Dedifferentiated amniotic fluid mesenchymal stem cell (primary cell): ENCODE data around the gene PIF1.
"Not testable (repeated sequence)": the region's sequence is repeated elsewhere in the genome, so short reads cannot be mapped to it uniquely, and the experiment has no call there.

Experiments
- DNase-seq: peaks from one replicate; pipeline ENCODE4 v3.0.0-alpha.2; 2016; ENCODE audit errors: extremely low spot score

The PIF1 gene

DNA sequence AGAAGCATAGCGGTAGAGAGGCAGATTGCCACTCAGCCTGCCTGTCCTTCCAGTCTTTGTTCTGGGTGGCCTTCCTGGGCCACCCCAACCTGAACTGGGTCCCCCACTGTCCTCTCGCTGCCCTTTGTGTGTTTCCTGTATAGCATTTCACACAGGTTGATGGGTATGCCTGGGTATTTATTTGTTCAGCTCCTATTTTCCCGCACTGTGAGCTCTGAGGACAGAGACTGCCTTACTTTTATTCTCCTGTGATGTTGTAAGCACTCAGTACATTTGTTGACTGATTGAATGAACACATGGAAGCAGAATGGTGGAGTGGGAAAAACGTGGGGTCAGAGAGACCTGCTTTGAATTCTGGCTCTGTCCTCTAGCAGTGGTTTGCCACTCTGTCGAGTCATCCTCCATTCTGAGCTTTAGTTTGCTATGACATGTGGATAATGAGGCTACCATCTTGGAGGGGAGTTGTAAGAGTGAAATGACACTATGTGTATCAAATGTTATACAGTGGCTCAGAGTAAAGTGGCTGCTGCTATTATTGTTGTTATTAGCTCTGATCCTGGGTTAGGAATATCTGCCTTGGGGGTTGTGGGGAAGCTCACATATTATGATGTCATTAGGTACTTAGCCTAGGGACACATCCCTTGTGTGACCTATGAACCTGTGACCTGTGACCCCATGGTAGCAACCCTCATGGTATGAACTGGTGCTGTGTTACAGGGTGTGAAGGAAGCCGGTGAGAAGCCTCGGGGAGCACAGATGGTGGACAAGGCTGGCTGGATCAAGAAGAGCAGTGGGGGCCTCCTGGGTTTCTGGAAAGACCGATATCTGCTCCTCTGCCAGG lies 22.6 kb upstream of the PIF1 start:
- DNase-seq = no peak

DNA sequence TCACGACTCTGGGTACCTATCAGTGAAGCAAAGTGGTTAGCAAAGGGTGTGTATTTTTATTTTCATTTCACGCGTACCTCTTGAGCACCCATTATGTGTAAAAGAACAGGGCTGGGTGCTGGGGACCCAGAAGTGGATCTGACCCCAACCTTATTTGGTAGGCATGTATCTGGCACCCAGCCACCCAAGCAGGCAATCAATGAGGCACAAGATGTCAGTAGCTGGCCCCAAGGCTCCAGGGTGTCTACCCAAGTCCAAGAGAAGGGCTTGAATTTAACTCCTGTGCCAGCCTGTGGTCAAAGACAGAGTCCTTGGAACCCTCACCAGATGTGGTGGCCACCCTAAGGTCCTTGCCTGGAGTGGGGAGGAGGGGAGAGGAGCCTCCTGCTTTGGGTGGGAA lies 22.0 kb upstream of the PIF1 start:
- DNase-seq = no peak

DNA sequence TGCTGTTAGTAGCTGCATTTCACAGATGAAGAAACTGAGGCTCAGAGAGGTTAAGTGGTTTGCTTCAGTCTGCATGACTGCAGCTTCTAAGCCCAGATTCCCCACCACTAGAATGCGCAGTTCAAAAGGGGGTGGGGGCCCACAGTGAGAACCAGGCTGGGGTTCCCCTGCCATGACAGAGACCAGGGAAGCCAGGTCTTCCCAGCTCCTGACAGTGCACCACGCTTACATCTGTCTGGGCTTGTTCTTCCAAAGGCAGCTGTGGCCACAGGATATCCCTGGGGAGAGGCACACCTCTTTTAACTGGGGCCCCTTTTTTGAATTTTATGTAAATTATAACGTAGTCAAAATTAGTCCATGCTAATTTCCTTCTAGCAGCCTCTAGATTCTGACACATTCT lies 21.6 kb upstream of the PIF1 start:
- DNase-seq = no peak

DNA sequence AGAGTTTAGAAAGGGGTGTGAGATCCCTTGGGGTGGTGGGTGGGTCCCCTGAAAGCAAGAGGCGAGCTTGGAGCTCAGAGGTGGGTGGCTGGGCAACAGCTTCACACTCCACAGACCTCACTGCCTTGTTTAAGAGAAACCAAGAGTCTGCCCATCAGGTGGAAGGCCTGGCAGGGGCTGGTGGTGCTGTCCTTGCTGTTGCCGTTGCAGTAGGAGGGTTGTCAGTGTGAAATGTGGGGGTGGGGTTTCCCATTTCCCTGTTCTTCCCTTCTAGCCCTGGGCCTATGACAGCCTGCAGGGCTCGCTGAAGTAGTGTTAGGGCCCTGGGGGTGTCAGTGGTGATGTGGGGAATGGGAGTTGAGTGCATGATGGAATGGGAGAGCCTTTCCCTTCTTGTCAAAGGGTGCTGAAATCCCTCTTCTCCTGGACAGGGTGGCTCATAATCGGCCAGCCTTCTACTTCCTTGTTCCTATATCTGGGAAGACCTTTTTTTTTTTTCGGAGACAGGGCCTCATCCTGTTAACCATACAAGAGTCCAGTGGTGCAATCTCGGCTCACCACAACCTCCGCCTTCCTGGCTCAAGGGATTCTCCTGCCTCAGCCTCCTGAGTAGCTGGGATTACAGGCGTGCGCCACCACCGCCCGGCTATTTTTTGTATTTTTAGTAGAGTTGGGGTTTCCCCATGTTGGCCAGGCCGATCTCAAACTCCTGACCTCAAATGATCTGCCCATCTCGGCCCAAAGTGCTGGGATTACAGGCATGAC lies 20.6 kb upstream of the PIF1 start:
- no peak for DNase-seq

DNA sequence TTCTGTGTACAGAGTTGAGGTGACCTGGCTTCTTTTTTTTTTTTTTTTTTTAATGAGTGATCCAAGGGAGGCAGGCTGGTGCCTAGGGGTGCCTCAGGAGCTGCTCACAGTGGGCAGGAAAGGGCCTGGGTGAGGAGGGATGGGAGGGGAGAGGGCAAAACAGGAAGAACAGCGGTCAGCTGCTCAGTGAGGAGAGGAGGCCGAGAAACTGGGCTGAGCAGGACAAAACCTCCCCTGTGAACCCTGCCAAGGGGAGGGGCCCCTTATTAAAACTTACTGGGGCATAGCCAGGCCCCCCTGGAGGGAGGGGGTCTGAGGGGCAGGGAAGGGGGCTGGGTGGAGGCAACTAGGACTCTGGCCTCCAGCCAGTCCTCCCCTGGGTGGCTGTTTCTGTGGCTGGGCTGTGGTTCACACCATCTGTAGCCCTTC lies 19.8 kb upstream of the PIF1 start:
- no peak for DNase-seq

DNA sequence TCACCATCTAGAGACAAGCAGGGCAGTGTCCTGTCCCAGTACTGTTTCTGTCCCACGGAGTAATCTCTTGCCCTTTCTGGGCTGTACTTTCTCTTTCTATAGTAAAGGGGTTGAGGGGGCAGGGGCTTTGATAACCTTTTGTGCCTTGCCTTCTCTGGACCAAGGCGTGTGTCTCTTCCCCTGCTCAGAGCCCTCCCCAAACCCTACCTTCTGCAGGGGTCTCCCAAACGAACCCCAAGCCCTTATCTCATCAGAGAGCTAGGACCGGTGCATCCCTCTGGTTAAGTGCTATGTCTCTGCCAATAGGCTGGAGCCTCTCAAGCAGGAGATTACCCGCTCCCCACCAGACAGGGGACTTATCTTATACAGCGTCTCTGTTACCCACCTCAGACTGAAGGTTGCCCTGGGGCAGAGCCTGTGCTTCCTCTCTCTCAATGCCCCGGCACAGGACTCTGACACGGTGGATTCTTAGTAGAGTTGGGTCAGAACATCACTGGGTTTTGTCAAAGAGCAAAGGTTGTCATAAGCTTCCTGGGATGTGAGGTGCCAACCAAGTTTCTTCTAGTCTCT lies 19.2 kb upstream of the PIF1 start:
- no peak for DNase-seq

DNA sequence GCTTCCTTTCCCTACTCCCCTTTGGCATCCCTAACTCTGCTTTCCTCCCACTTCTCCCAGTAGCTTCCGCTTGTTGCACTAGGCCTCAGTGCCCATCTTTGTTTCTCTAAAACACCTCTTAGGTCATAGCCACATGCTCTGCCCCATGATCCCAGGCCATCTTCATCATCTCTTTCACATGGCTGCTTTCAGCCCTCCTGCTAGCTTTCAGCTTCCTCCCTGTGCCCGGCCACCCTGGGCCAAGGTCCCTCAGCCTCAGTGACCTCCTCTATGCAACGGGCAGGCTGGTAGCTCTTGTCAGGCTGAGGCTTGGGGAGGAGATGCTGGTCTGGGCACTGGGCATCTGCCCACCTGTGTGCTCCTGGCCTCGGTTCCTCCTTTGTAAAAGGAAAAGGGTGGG lies 18.5 kb upstream of the PIF1 start:
- DNase-seq = no peak

DNA sequence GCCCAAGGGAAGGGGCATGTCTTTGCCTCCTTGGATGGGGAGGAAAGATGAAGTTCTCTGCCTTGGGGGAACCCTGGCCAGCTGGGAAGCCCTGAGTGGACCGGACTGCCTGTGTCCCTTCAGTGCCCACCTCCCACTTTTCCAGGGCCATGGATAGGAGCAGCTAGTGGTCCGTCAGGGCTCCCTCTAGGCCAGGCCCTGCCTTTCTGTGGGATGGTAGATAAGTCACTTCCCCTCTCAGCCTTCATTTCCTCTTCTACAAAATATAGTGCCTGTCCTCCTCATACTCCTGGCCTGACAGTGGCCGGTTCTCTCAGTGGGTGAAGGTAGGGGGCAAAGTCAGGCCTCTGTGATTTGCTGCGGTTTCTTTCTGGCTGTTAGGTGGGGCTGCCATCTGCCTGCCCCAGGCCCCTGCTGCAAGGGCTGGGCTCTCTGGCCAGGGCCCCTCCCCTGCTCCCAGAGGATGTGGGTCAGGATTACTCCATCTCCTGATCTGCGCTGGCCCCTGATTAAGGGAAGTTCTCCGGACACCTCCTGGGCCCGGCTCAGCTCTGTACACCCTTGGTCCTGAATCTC lies 17.6 kb upstream of the PIF1 start:
- no peak for DNase-seq

DNA sequence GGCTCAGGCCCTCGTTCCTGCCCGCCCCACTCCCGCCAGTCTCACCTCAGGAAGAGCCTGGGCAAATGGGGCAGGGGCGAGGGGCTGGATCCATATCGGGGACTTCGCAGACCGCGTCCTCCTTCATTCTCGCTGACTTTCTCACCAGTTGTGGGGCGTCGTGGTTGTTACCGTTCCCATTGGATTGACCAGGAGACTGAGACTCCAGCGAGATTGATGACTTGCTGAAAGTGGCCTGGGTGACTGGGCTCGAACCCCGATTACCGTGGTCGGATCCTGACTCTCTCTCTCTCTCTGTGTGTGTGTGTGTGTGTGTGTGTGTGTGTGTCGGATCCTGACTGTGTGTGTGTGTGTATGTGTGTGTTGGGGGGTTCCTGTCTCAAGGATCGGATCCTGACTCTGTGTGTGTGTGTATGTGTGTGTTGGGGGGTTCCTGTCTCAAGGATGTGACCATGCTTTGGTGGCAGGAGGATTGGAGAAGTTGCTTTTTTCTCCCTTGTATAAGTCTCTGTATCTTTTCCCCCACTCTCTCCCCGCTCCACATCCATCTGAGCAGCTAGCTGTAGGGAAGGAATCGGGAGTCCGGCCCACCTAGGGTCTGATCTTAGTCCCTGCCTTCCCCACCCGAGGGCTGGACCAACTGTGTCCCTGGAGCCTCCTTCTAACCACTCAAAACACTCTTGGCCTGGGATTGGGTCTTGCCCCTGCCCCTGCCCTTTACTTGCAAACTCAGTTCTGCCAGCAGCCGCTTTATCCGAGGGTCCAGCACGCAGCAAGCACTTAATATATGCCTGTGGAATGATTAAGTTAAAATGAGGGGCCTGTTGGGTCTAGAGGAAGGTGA lies 16.9 kb upstream of the PIF1 start:
- DNase-seq = no peak

DNA sequence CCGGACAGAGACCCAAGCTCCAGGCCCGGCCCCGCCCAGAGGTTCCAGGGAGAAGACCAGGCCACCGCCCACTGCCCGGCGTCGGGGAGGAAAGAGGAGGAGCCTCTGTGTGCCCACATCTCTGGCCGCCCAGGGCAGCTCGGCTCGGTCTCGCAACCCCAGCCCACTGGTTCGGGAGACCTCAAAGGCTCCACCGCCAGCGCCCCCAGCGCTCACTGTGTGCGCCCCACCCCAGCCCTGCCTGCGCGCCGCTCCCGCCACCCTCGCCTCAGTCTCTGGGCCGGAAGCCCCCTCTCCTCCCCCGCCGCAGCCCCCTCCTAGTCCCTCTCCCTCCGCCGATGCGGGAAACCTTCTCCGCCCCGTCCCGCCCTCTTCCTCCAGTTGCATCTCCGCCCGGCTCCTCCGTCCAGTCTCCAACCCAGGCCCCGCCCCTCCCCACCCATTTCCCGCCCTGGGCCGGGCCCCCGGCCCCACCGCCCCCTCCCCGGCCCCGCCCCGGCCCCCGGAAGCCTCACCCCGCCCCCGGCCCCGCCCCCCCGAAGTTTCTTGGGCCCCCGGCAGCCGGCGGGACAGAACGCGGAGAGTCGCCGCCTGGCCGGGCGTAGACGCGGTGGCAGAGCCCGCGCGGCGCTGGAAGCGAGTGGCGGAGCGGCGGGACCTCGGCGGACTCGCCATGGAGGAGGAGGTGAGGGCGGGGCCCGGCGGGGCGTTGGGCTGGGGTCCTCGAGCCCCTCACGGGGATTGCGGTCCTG lies 16.1 kb upstream of the PIF1 start, which contains the start of gene PLEKHO2:
PLEKHO2 (plus strand) TSS at position 572 of the 752 bp plus-strand sequence; CDS start at position 674, 102 bp downstream.
- peak; percentile 90 for DNase-seq

DNA sequence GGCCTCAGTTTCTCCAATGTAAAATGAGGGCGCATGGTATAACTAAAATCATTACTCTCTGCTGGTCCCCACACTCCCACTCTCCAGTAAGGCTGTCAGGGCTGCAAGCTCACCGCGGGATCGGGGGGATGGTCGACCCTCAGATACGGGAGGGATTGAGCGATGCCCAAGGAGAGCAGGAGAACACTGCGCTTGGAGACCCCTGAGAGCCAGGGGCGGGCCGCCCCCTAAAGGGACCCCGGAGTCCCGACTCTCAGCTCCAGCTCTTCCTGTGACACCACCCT lies 15.6 kb upstream of the PIF1 start:
- no peak for DNase-seq

DNA sequence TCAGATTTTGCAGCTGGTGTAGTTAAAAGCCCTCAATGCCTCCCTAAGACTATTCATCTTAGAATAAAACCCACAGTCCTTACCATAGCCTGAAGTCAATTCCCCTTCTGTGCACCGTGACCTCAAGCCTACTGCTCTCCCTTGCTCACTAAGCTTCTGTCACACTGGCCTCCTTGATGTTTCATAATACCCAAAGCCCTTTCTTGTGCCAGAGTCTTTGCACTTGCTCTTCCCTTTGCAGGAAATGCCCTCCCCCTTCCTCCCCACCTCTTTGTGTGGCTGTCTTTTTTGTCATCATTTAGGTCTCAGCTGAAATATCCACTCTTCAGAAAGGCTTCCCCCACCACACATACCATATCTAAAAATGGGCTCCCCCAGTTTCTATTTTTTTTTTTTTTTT lies 12.1 kb upstream of the PIF1 start:
- DNase-seq = no peak

DNA sequence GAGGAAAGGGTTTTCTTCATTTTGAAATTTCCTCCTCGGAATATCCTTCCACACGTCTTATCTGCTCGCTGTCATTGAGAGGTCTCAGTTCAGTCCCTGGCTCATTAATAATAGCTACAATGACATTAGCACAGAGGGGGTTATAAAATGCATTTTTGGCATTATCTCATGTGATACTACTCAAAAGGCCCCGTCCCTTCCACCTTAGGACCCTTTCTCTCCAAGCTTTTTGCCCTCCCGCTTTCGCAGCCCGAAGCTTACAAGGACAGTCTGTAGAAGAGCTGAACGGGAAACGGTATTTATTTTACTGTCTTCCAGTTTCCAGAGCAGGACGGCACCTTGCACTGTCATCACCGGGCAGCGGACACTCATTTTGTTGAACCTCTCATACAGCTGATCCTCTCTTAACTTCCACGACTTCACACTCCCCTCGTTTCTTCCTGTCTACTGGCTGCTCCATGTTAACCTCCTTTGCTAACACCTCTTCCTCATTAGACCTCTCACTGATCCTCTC lies 10.6 kb upstream of the PIF1 start:
- DNase-seq = no peak

DNA sequence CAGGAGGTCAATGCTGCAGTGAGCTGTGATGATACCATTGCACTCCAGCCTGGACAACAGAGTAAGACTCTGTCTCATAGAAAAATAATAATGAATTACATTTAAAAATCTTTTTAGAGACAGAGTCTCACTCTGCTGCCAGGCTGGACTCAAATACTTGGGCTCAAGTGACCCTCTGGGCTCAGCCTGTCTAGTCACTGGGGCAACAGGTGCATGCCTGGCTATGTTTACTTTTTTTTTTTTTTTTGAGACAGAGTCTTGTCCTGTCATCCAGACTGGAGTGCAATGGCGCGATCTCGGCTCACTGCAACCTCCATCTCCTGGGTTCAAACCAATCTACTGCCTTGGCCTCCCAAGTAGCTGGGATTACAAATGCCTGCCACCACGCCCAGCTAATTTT lies 8.2 kb upstream of the PIF1 start:
- DNase-seq = no peak

DNA sequence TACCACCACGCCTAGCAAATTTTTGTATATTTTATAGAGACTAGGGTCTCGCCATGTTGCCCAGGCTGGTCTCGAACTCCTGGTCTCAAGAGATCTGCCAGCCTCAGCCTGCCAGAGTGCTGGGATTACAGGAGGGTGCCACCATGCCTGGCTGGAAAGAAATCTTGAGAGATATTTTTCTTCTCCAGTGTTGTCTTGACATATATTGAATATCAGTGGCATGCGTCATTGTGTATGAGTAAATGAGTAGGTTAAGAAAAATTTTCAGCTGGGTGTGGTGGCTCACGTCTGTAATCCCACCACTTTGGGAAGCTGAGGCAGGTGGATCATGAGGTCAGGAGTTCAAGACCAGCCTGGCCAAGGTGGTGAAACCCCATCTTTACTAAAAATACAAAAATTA lies 3.5 kb upstream of the PIF1 start:
- DNase-seq = no peak

DNA sequence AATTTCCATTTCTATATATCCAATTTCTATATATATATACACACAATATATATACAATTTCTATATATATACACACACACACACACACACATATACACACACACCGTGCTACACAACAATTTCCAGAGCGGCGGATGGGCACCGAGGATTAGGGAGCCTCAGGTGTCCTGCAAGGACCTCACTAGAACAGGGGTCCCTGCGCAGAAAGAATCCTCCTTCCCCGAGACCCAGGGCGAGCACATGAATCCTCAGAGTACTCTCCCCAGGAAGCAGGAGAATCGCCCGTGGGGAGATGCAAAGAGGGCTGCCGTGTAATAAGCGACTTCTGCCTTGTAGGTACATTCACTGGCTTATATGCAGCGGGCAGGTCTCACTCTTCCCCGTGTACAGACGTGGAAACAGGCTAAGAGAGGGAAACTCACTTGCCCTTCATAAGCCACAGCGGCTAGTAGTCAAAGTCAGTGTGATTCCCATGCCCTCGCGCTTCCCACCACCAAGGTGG lies 467 bp downstream of the PIF1 start:
- DNase-seq = no peak

DNA sequence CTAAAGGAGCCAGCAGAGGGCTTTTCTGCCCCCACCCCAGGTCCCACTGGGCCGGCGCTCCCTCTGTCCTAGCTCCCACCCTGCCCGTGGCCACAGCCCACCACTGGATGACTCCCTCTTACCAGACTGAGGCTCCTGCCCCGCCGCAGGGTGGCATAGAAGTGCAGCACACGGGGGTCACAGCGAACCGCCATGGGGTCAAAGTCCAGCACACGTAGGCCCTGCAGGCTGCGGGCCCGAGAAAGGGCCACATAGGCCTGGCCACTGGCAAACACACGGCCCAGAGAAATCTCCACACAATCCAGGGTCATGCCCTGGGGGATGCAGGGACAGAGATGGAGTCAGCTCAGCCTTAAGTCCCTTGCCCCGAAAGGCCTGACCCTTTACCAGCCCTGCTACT lies 9.0 kb downstream of the PIF1 start:
- no peak for DNase-seq

DNA sequence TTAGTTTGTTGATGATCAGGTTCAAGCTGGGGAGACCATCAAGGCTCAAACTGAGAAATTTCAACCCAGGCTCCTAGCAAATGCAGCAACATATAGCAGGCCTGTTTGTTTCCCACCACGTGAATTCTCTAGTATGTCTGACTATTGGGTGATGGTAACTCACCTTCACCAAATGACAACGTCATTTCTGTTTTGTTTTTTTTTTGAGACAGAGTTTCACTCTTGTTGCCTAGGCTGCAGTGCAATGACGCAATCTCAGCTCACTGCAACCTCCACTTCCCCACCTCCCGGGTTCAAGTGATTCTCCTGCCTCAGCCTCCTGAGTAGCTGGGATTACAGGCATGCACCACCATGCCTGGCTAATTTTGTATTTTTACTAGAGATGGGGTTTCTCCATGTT lies 10.5 kb downstream of the PIF1 start:
- not testable (repeated sequence) for DNase-seq

DNA sequence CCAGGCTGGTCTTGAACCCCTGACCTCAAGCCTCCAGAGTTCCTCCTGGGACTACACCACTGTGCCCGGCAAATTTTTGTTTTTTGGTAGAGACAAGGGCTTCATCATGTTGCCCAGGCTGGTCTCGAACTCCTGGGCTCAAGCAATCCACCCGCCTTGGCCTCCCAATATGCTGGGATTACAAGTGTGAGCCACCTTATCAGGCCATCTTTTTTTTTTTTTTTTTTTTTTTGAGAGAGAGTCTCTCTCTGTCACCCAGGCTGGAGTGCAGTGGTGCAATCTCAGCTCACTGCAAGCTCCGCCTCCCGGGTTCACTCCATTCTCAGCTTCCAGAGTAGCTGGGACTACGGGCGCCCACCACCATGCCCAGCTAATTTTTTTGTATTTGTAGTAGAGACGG lies 11.2 kb downstream of the PIF1 start:
- DNase-seq = not testable (repeated sequence)

DNA sequence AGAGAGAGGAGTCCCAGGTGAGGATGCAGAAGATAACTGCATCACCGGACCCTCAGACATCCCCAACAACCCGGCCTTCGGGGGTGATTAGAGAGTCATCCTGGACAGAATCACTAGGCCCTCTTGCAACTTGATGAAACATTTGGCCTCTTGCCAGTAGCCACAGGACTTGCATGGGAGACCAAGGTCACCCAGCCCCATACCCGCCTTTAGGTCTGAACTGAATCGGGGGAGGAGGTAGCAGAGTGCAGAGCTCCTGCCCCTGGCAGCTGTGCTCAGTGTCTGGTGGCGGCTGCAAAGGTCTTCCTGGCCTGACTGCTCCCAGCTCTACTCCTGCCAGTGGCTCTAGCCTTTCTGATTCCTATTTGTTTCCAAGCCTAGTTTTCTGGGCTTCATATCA lies 12.4 kb downstream of the PIF1 start:
- no peak for DNase-seq
